Aorta (tissue), 5 donors: ENCODE measurements around the gene CSF3R. TPM values are rescaled to one million over a fixed set of nuclear protein-coding genes. Genes with fewer than 3 reads are reported as not detected.

Experiments used
- ATAC-seq: fragments of 200-7000 bp; cut with Tn5 transposase; one replicate; pipeline ENCODE4 v1.9.1; 2022; ENCODE audit warnings: moderate library complexity; ENCODE audit not compliant: low FRiP score
- DNase-seq, 2 donors: peaks; one replicate each; pipeline ENCODE4 v3.0.0-alpha.2; 2020
- H3K27ac ChIP-seq, 2 donors: one replicate each; pipeline ENCODE4 v1.5.1; 2013; ENCODE audit warnings: low read length in 2 of 2, mild to moderate bottlenecking in 2 of 2, moderate library complexity in 2 of 2, control low read depth in 1 of 2, inconsistent platforms in 1 of 2, low read depth in 1 of 2
- H3K27me3 ChIP-seq, 2 donors: one replicate each; pipeline ENCODE4 v1.6.1; 2013; ENCODE audit warnings: control low read depth in 1 of 2, low read length in 1 of 2, mild to moderate bottlenecking in 1 of 2, moderate library complexity in 1 of 2; ENCODE audit not compliant: insufficient read depth in 2 of 2, control insufficient read depth in 1 of 2
- H3K36me3 ChIP-seq, 2 donors: one replicate each; pipeline ENCODE4 v1.6.1; 2013; ENCODE audit warnings: control low read depth in 1 of 2, low read length in 1 of 2, mild to moderate bottlenecking in 1 of 2; ENCODE audit not compliant: insufficient read depth in 2 of 2, control insufficient read depth in 1 of 2
- H3K4me1 ChIP-seq, 2 donors: one replicate each; pipeline ENCODE4 v1.6.1; 2013; ENCODE audit warnings: low read length in 2 of 2, control low read depth in 1 of 2, mild to moderate bottlenecking in 1 of 2, moderate library complexity in 1 of 2; ENCODE audit not compliant: insufficient read depth in 2 of 2, control insufficient read depth in 1 of 2
- H3K4me3 ChIP-seq, 2 donors: one replicate each; pipeline ENCODE4 v1.5.1; 2013; ENCODE audit warnings: low read length in 2 of 2, control low read depth in 1 of 2, mild to moderate bottlenecking in 1 of 2
- H3K9me3 ChIP-seq: one replicate; pipeline ENCODE4 v1.6.1; 2013; ENCODE audit warnings: mild to moderate bottlenecking, low read length; ENCODE audit not compliant: control insufficient read depth
- WGBS, 2 donors: extraction: QIAGEN DNeasy Blood & Tissue Kit; methylation state at CpG; one replicate each; pipeline ENCODE4 v1.1.7; 2013; 5-methylcytosine and 5-hydroxymethylcytosine counted together
- intact Hi-C, 2 donors: fragments of 100-400 bp; cut with DNase I; formaldehyde crosslinking; loops; one replicate each; pipeline versions ENCODE4 v1.14.2 to v1.15.0; 2022
- long read RNA-seq, 2 donors: library from polyadenylated mRNA; unstranded; transcript quantifications; one replicate each; pipeline ENCODE4 v2.0.0, GENCODE V29; 2020 to 2021
- polyA plus RNA-seq, 2 donors: library from polyadenylated mRNA; stranded (reverse); fragments of 200-250 nt; gene quantifications; one replicate each; pipeline ENCODE4 v1.2.3, GENCODE V29; 2013
- total RNA-seq, 2 donors: library from RNA; stranded (reverse); fragmentation: NEBNext Ultra II Directional; extraction: Animal tissue kit (Norgen Biotek cat#: 25700); gene quantifications; one replicate each; pipeline ENCODE4 v1.2.1, GENCODE V29; 2021
- donor health status: healthy with polysubstance abuse.
- donor health status: Bipolar disorder and iron deficiency.
- donor health status: DM: no; HTN: no; CAD: no.
- donor health status: DM: no; HTN: no; CAD: no.
- donor health status: DM: yes; HTN: yes; CAD: no.

The CSF3R gene
- total RNA-seq (10 to 100 TPM; 26.7 to 34.7 TPM), polyA plus RNA-seq (1 to 10 TPM; 2.1 to 5.8 TPM)
- long read RNA-seq, donor 1, partial matches to known transcripts = 10 of 17 reads
- long read RNA-seq, donor 1, other reads (novel, unspliced or antisense) = 4 of 17 reads
- long read RNA-seq, donor 2, partial matches to known transcripts = 7 of 12 reads
- long read RNA-seq, donor 2, other reads (novel, unspliced or antisense) = 2 of 12 reads

- ATAC-seq (peak; percentile 23), DNase-seq (no peak)
- no peaks in the 10 kb centered on the region for H3K4me1 ChIP-seq
- H3K27me3 ChIP-seq = no peaks in the 10 kb centered on the region
- WGBS, 2 donors = 67 to 68% methylated on average over 13 of the region's 13 CpGs
- H3K36me3 ChIP-seq = no peaks in the 10 kb centered on the region
- intact Hi-C loops = no loop called here
- no peaks in the 10 kb centered on the region for H3K9me3 ChIP-seq
- H3K27ac ChIP-seq = no peak within 1 kb of the TSS
- H3K4me3 ChIP-seq = no peak within 1 kb of the TSS
Observed at GRCh38 chr1:36482724-36483388, at the start of gene CSF3R. Gene CSF3R, minus strand, starts transcription at chr1:36482913. Its CDS starts 3,417 bp downstream, at chr1:36479496.

DNA sequence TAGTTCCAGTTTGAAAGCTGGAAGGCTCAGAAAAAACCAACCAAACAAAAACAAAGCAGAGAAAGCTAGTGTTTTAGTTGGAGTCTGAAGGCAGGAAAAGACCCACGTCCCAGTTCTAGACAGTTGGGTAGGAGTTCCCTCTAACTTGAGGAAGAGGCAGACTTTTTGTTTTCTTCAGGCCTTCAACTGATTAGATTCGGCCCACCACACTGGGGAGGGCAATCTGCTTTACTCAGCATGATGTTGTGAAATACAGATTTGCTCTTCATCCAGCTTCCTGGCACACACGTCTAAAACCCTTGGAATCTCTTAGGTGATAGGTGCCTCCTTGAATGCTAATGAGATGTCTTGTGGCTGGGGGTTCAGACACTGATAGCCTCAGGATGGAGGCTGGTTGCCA is 49.1 kb upstream of the CSF3R start:
- H3K27ac ChIP-seq = no peak overlapping the region
- DNase-seq (no peak), ATAC-seq (no peak)
- H3K36me3 ChIP-seq = no peaks in the 10 kb centered on the region
- no peaks in the 10 kb centered on the region for H3K27me3 ChIP-seq
- peaks cover 6% of the 10 kb centered on the region for H3K9me3 ChIP-seq
- H3K4me1 ChIP-seq = no peaks in the 10 kb centered on the region
- intact Hi-C loops = no loop called here
- no peak overlapping the region for H3K4me3 ChIP-seq
- WGBS, 2 donors = 52 to 67% methylated on average over 3 of the region's 3 CpGs

- no peak for ATAC-seq
Observed at GRCh38 chr1:36530791-36531190, 48.1 kb upstream of the CSF3R start.

GRCh38 chr1:36530261-36530660 is 47.5 kb upstream of the CSF3R start:
- intact Hi-C loops = no loop called here
- ATAC-seq (no peak), DNase-seq (no peak)
- no peaks in the 10 kb centered on the region for H3K4me1 ChIP-seq
- H3K27me3 ChIP-seq = no peaks in the 10 kb centered on the region
- H3K4me3 ChIP-seq = no peak overlapping the region
- H3K36me3 ChIP-seq = no peaks in the 10 kb centered on the region
- H3K9me3 ChIP-seq = peaks cover 6% of the 10 kb centered on the region
- no peak overlapping the region for H3K27ac ChIP-seq
- WGBS, 2 donors = 69 to 73% methylated on average over 7 of the region's 7 CpGs

More at GRCh38 chr1:36530791-36531190, 48.1 kb upstream of the CSF3R start:
- Histone ChIP-seq H3K4me3 (no peak overlapping the region), H3K9me3 (peaks cover 6% of the 10 kb centered on the region), H3K36me3 (no peaks in the 10 kb centered on the region), H3K4me1 (no peaks in the 10 kb centered on the region), H3K27me3 (no peaks in the 10 kb centered on the region), H3K27ac (no peak overlapping the region)
- intact Hi-C loops = no loop called here
- 84 to 85% methylated on average over 6 of the region's 6 CpGs for WGBS, 2 donors
- DNase-seq = no peak

DNA sequence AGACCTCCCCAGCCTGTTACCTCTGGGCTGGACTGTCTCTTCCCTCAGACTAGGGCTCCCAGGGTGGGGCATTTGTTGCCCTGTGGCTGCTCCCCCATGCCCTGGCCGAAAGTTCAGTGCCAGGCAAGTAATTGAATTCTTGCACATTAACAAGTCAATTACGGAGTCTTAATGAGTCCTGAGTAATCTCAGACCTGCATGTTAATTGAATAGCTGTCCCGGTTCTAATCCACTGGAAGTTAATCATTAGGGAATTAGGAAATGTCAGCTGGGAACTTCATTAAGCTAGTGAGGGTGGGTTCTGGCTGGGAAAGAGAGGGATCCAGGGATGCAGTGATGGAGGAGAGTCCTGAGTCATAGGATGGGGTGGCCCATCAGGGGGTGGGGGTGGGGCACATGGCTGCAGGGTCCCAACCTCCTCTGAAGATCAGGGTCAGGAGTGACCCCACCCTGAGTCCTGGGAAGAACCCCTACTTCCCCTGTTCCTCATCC is 47.1 kb upstream of the CSF3R start:
- Histone ChIP-seq H3K4me3 (no peak overlapping the region), H3K4me1 (no peaks in the 10 kb centered on the region), H3K27me3 (no peaks in the 10 kb centered on the region), H3K36me3 (no peaks in the 10 kb centered on the region), H3K9me3 (peaks cover 6% of the 10 kb centered on the region), H3K27ac (no peak overlapping the region)
- DNase-seq (no peak), ATAC-seq (no peak)
- WGBS, 2 donors = 53 to 61% methylated on average over 3 of the region's 3 CpGs
- intact Hi-C loops = no loop called here

- Histone ChIP-seq H3K27me3 (no peaks in the 10 kb centered on the region), H3K9me3 (peaks cover 6% of the 10 kb centered on the region), H3K4me1 (no peaks in the 10 kb centered on the region), H3K4me3 (no peak overlapping the region), H3K27ac (no peak overlapping the region), H3K36me3 (no peaks in the 10 kb centered on the region)
- no peak for DNase-seq
- 64 to 67% methylated on average over 7 of the region's 7 CpGs for WGBS, 2 donors
- intact Hi-C loops = no loop called here
- no peak for ATAC-seq
Observed at GRCh38 chr1:36528361-36529349, 45.9 kb upstream of the CSF3R start.

GRCh38 chr1:36525166-36525565 is 42.5 kb upstream of the CSF3R start:
- DNase-seq (no peak), ATAC-seq (no peak)
- Histone ChIP-seq H3K4me1 (no peaks in the 10 kb centered on the region), H3K9me3 (no peaks in the 10 kb centered on the region), H3K4me3 (no peak overlapping the region), H3K27ac (no peak overlapping the region), H3K36me3 (no peaks in the 10 kb centered on the region), H3K27me3 (no peaks in the 10 kb centered on the region)
- intact Hi-C loops = no loop called here
- 93 to 95% methylated on average over 10 of the region's 10 CpGs for WGBS, 2 donors

DNA sequence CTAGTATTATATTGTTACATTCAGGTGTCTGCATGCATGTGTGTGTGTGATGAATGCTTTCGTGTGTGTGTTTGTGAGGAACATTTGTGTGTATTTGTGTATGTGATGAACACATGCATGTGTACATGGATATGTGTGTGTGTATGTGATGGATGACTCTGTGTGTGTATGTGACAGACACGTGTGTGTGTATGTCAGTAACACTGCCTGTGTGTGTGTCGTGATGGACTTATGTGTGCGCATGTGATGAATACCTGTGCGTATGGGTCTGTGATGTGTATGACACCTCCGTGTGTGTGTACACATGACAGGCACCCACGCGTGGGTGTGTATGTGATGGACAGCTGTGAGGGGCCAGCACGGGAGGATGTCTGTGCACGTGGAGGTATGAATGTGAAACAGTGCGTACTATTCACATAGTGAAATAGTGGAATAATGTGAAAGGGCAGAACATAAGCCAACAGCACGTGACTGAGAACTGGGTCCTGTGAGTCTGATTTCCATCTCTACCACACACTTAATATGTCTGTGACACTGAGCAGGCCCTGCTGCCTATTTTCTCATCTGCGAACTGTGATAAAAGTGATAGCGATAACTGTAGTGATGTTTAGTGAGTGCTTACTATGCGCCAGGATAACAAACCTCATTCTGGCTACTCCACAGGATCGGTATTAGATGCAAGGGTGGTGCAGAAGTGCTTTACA is 41.8 kb upstream of the CSF3R start:
- 81 to 86% methylated on average over 16 of the region's 16 CpGs for WGBS, 2 donors
- intact Hi-C loops = no loop called here
- DNase-seq (no peak), ATAC-seq (no peak)
- H3K4me1 ChIP-seq = no peaks in the 10 kb centered on the region
- H3K9me3 ChIP-seq = no peaks in the 10 kb centered on the region
- no peaks in the 10 kb centered on the region for H3K27me3 ChIP-seq
- no peak overlapping the region for H3K27ac ChIP-seq
- no peak overlapping the region for H3K4me3 ChIP-seq
- H3K36me3 ChIP-seq = no peaks in the 10 kb centered on the region
